GM04504 (cell line): ENCODE results near the gene OSR1.

Source experiments
- DNase-seq: peaks from one replicate; pipeline ENCODE4 v3.0.0-alpha.2; 2012; ENCODE audit warnings: low read depth

OSR1 gene

GRCh38 chr2:19357402-19358241, 801 bp downstream of the OSR1 start:
- DNase-seq = no peak

- no peak for DNase-seq
These were observed 1.6 kb downstream of the OSR1 start for GRCh38 chr2:19356545-19357401.

- DNase-seq = no peak
These were observed 2.4 kb downstream of the OSR1 start for GRCh38 chr2:19355931-19356544.

GRCh38 chr2:19355416-19355821, 3.0 kb downstream of the OSR1 start:
- DNase-seq = no peak

- no peak for DNase-seq
These were observed 3.4 kb downstream of the OSR1 start for GRCh38 chr2:19355014-19355405.

- DNase-seq = no peak
These were observed 4.7 kb downstream of the OSR1 start for GRCh38 chr2:19353721-19354050.

- DNase-seq = no peak
These were observed 5.3 kb downstream of the OSR1 start for GRCh38 chr2:19352946-19353720.

- no peak for DNase-seq
These were observed 6.3 kb downstream of the OSR1 start for GRCh38 chr2:19351899-19352697.

- DNase-seq = no peak
These were observed 6.9 kb downstream of the OSR1 start for GRCh38 chr2:19351499-19351898.

GRCh38 chr2:19350678-19351401, 7.6 kb downstream of the OSR1 start:
- DNase-seq = no peak

GRCh38 chr2:19349911-19350677, 8.3 kb downstream of the OSR1 start:
- DNase-seq = no peak

GRCh38 chr2:19348692-19349091, 9.7 kb downstream of the OSR1 start:
- DNase-seq = no peak

- DNase-seq = peak; percentile 95
These were observed 10.5 kb downstream of the OSR1 start for GRCh38 chr2:19347619-19348562.

GRCh38 chr2:19346983-19347618, 11.3 kb downstream of the OSR1 start:
- DNase-seq = no peak

GRCh38 chr2:19337742-19338141, 20.7 kb downstream of the OSR1 start:
- no peak for DNase-seq

GRCh38 chr2:19337202-19337601, 21.2 kb downstream of the OSR1 start:
- no peak for DNase-seq

GRCh38 chr2:19336781-19337180, 21.6 kb downstream of the OSR1 start:
- no peak for DNase-seq

- no peak for DNase-seq
These were observed 25.9 kb downstream of the OSR1 start for GRCh38 chr2:19332503-19332902.
